Transverse colon (tissue), 4 donors: ENCODE data around the gene NTN5. TPM values are rescaled to one million over a fixed set of nuclear protein-coding genes. Genes with fewer than 3 reads are reported as not detected.
"Not testable (repeated sequence)": the region's sequence is repeated elsewhere in the genome, so short reads cannot be mapped to it uniquely, and the experiment has no call there.

Experiments
- DNase-seq: peaks from one replicate; pipeline ENCODE4 v3.0.0-alpha.2; 2019
- H3K27ac ChIP-seq, 4 donors: fragments of 200-600 bp; sonication (generic); 2 replicates each; pipeline ENCODE4 v1.5.1; 2016 to 2018; ENCODE audit warnings: inconsistent platforms in 4 of 4
- H3K27me3 ChIP-seq: fragments of 200-600 bp; sonication (generic); 2 replicates; pipeline ENCODE4 v1.5.1; 2017; ENCODE audit warnings: inconsistent platforms
- H3K36me3 ChIP-seq, 4 donors: fragments of 200-600 bp; sonication (generic); 2 replicates each; pipeline ENCODE4 v1.5.1; 2017 to 2019; ENCODE audit warnings: inconsistent platforms in 4 of 4
- H3K4me1 ChIP-seq, 4 donors: fragments of 200-600 bp; sonication (generic); 2 replicates each; pipeline ENCODE4 v1.5.1; 2017 to 2020; ENCODE audit warnings: inconsistent platforms in 4 of 4
- H3K4me3 ChIP-seq, 4 donors: fragments of 200-600 bp; sonication (generic); 1 replicate in 1 of 4; 2 replicates in 3 of 4; pipeline versions ENCODE4 v1.5.1 to v1.6.1; 2017 to 2019; ENCODE audit warnings: inconsistent platforms in 4 of 4
- H3K9me3 ChIP-seq, 2 donors: fragments of 200-600 bp; sonication (generic); 2 replicates each; pipeline ENCODE4 v1.5.1; 2017 to 2019; ENCODE audit warnings: inconsistent platforms in 2 of 2
- EP300 ChIP-seq: sonication (generic); formaldehyde crosslinking; IDR thresholded peaks from one replicate; pipeline ENCODE4 v1.6.1; 2017; ENCODE audit warnings: antibody characterized with exemption, low read depth
- POLR2A ChIP-seq: fragments of 450-650 bp; IDR thresholded peaks from one replicate; pipeline ENCODE4 v1.6.1; 2016; ENCODE audit warnings: antibody characterized with exemption, mild to moderate bottlenecking, moderate library complexity
- POLR2AphosphoS5 ChIP-seq, 3 donors: sonication (generic); formaldehyde crosslinking; IDR thresholded peaks; one replicate each; pipeline ENCODE4 v1.6.1; 2016; ENCODE audit warnings: antibody characterized with exemption in 3 of 3
- WGBS, 2 donors: methylation state at CpG; one replicate each; pipeline ENCODE4 v1.1.5; 2018; ENCODE audit warnings: low coverage in 1 of 2; 5-methylcytosine and 5-hydroxymethylcytosine counted together
- in situ Hi-C, 4 donors: fragments of 200-750 bp; cut with MboI; loops; one replicate each; pipeline versions ENCODE4 v1.15.0 to v1.15.1; 2017; ENCODE audit warnings: low sequenced_read_pairs in 3 of 4, low pct_ligation_motif_present in 1 of 4, low pct_unique_long_range_greater_than_20kb in 1 of 4
- intact Hi-C: fragments of 100-400 bp; cut with DNase I; formaldehyde crosslinking; loops from one replicate; pipeline ENCODE4 v1.15.1; 2023; ENCODE audit warnings: low total_unique reads
- total RNA-seq, 4 donors: library from RNA; depleted of rRNA; stranded (reverse); fragments of >200 nt; gene quantifications; one replicate each; pipeline ENCODE4 v1.1.0, GENCODE V29; 2016
- TF ChIP-seq, protein P1 (sequence below), 5 experiments: fragments of 200-600 bp in 3 of 5; fragments of 450-650 bp in 2 of 5; sonication (generic) in 3 of 5; IDR thresholded peaks; 1 replicate in 2 of 5; 2 replicates in 3 of 5; pipeline ENCODE4 v1.5.1; 2016 to 2017; ENCODE audit warnings: antibody characterized with exemption in 5 of 5, inconsistent platforms in 3 of 5, mild to moderate bottlenecking in 2 of 5, moderate library complexity in 1 of 5

NTN5 gene
- total RNA-seq, 4 donors from 2014 or later, result 0.41 to 1.1 TPM; not detected in 2

- Histone ChIP-seq H3K4me3 (peak within 1 kb of the TSS in 2 of 4 donors; percentile 40 to 67), H3K36me3 (no peaks in the 10 kb centered on the region), H3K27ac (peak within 1 kb of the TSS; percentile 81 to 88 (median 86)), H3K9me3 (no peaks in the 10 kb centered on the region), H3K4me1 (peaks cover 17 to 40% (median 31%) of the 10 kb centered on the region in 4 donors), H3K27me3 (no peaks in the 10 kb centered on the region)
- no peak for DNase-seq
- intact Hi-C loops (no loop called here), in situ Hi-C loops (no loop called here)
- TF ChIP-seq POLR2A (no peak), POLR2AphosphoS5 (IDR thresholded peaks at IDR 0.05) (no peak), EP300 (no peak)
- TF ChIP-seq, protein P1, sequence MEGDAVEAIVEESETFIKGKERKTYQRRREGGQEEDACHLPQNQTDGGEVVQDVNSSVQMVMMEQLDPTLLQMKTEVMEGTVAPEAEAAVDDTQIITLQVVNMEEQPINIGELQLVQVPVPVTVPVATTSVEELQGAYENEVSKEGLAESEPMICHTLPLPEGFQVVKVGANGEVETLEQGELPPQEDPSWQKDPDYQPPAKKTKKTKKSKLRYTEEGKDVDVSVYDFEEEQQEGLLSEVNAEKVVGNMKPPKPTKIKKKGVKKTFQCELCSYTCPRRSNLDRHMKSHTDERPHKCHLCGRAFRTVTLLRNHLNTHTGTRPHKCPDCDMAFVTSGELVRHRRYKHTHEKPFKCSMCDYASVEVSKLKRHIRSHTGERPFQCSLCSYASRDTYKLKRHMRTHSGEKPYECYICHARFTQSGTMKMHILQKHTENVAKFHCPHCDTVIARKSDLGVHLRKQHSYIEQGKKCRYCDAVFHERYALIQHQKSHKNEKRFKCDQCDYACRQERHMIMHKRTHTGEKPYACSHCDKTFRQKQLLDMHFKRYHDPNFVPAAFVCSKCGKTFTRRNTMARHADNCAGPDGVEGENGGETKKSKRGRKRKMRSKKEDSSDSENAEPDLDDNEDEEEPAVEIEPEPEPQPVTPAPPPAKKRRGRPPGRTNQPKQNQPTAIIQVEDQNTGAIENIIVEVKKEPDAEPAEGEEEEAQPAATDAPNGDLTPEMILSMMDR (IDR thresholded peaks at IDR 0.05), result no peak
- WGBS, 2 donors, result 78 to 85% methylated on average over 12 to 33 of the region's 33 CpGs
Observed at GRCh38 chr19:48719263-48720171, 46.7 kb upstream of the NTN5 start, which contains the start of gene MAMSTR. Gene MAMSTR (minus strand): TSS chr19:48719725. CDS start chr19:48719031, 694 bp downstream.

DNA sequence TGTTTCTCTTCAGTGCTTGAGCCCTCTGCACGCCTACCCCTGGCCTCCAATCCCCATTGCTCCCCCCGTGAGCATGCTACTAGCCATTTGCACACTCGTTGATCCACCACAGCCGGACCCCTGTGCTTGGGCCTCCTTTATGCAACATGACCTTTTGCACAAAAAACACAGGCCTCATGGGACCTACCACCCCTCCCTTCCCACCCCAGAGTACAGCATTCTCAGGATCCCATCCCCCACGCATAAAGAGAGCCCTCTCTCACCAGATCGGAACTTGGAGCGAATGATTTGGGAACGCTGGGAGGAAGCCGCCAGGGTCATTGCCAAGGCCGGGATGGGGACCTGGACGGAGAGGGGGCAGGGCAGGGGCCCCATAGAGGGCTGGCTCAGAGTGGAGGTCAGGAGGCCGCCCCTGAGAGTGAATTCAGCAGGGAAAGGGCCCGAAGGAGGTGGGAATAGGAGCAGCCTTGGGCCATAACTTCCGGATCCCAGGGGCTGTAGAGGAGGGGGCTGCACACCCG is 46.0 kb upstream of the NTN5 start:
- Histone ChIP-seq H3K27ac (no peak overlapping the region), H3K9me3 (no peaks in the 10 kb centered on the region), H3K27me3 (no peaks in the 10 kb centered on the region), H3K4me1 (peaks cover 17 to 40% (median 32%) of the 10 kb centered on the region in 4 donors), H3K4me3 (no peak overlapping the region), H3K36me3 (no peaks in the 10 kb centered on the region)
- in situ Hi-C loops, result no loop called here
- DNase-seq, result no peak
- intact Hi-C loops, result no loop called here
- WGBS, 2 donors, result 71 to 74% methylated on average over 3 to 15 of the region's 15 CpGs
- TF ChIP-seq EP300, result no peak
- TF ChIP-seq POLR2AphosphoS5 (IDR thresholded peaks at IDR 0.05), result no peak
- TF ChIP-seq, protein P1 (IDR thresholded peaks at IDR 0.05), result no peak
- no peak for TF ChIP-seq POLR2A

DNA sequence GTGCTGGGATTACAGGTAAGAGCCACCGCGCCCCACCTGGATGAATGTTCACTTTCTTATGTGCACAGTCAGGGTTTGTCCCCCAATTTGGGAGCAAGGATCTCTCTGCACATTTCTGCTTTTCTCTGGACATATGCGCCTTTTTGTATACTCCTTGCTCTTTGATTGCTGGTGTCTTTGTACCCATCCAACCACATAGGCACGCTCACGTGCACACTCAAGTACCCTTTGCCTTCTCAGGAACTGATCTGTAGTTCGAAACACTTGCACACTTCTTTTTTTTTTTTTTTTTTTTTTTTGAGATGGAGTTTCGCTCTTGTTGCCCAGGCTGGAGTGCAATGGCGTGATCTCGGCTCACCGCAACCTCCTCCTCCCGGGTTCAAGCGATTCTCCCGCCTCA is 45.3 kb upstream of the NTN5 start:
- in situ Hi-C loops, result not testable (repeated sequence)

GRCh38 chr19:48716562-48717291 is 43.9 kb upstream of the NTN5 start:
- TF ChIP-seq, protein P1 (IDR thresholded peaks at IDR 0.05), result no peak
- TF ChIP-seq EP300 (no peak), POLR2AphosphoS5 (IDR thresholded peaks at IDR 0.05) (no peak), POLR2A (no peak)
- DNase-seq, result peak; percentile 38
- Histone ChIP-seq H3K9me3 (no peaks in the 10 kb centered on the region), H3K4me3 (peak overlapping the region in 2 of 4 donors; percentile 7 to 22), H3K4me1 (peaks cover 21 to 52% (median 42%) of the 10 kb centered on the region in 4 donors), H3K27me3 (no peaks in the 10 kb centered on the region), H3K27ac (peak overlapping the region; percentile 85 to 93 (median 90)), H3K36me3 (no peaks in the 10 kb centered on the region)
- intact Hi-C loops (no loop called here), in situ Hi-C loops (no loop called here)
- 24 to 35% methylated on average over 4 to 18 of the region's 24 CpGs for WGBS, 2 donors

More for the DNA sequence above, 45.3 kb upstream of the NTN5 start:
- H3K27ac ChIP-seq, H3K4me3 ChIP-seq, intact Hi-C loops, H3K36me3 ChIP-seq, DNase-seq, H3K27me3 ChIP-seq, H3K9me3 ChIP-seq: not testable (repeated sequence)
- peaks cover 20 to 47% (median 39%) of the 10 kb centered on the region in 4 donors for H3K4me1 ChIP-seq
- 93 to 95% methylated on average over 9 to 13 of the region's 13 CpGs for WGBS, 2 donors
